WTC11 (cell line): ENCODE measurements around the gene MMAA.

Experiments
- FOXK1 ChIP-seq: sonication (generic); formaldehyde crosslinking; IDR thresholded peaks from 2 replicates; pipeline ENCODE4 v1.8.0; 2022; ENCODE audit warnings: mild to moderate bottlenecking, moderate library complexity, missing genetic modification reagents
- GABPB1 ChIP-seq: sonication (generic); formaldehyde crosslinking; IDR thresholded peaks from 2 replicates; pipeline ENCODE4 v1.8.1; 2023; ENCODE audit warnings: mild to moderate bottlenecking, missing genetic modification reagents
- JAZF1 ChIP-seq: fragments of 250-450 bp; sonication (Bioruptor Pico); IDR thresholded peaks from 2 replicates; pipeline ENCODE4 v1.9.0; 2021; ENCODE audit warnings: moderate library complexity, mild to moderate bottlenecking, inconsistent platforms
- SMAD3 ChIP-seq: sonication (generic); formaldehyde crosslinking; IDR thresholded peaks from 2 replicates; pipeline ENCODE4 v1.8.0; 2022; ENCODE audit warnings: missing genetic modification reagents, mild to moderate bottlenecking, borderline replicate concordance
- ZNF121 ChIP-seq: sonication (generic); formaldehyde crosslinking; IDR thresholded peaks from 2 replicates; pipeline ENCODE4 v1.8.0; 2023; ENCODE audit warnings: missing genetic modification reagents
- TF ChIP-seq, protein P1 (sequence below): fragments of 200-600 bp; IDR thresholded peaks from 2 replicates; pipeline ENCODE4 v1.8.0; 2022; ENCODE audit warnings: antibody characterized with exemption
- TF ChIP-seq, protein P2 (sequence below): sonication (generic); formaldehyde crosslinking; IDR thresholded peaks from 2 replicates; pipeline ENCODE4 v1.8.1; 2023; ENCODE audit warnings: mild to moderate bottlenecking, moderate library complexity, missing genetic modification reagents
- TF ChIP-seq, protein P3 (sequence below): sonication (generic); formaldehyde crosslinking; IDR thresholded peaks from 2 replicates; pipeline ENCODE4 v1.8.0; 2022; ENCODE audit warnings: mild to moderate bottlenecking, missing genetic modification reagents

DNA sequence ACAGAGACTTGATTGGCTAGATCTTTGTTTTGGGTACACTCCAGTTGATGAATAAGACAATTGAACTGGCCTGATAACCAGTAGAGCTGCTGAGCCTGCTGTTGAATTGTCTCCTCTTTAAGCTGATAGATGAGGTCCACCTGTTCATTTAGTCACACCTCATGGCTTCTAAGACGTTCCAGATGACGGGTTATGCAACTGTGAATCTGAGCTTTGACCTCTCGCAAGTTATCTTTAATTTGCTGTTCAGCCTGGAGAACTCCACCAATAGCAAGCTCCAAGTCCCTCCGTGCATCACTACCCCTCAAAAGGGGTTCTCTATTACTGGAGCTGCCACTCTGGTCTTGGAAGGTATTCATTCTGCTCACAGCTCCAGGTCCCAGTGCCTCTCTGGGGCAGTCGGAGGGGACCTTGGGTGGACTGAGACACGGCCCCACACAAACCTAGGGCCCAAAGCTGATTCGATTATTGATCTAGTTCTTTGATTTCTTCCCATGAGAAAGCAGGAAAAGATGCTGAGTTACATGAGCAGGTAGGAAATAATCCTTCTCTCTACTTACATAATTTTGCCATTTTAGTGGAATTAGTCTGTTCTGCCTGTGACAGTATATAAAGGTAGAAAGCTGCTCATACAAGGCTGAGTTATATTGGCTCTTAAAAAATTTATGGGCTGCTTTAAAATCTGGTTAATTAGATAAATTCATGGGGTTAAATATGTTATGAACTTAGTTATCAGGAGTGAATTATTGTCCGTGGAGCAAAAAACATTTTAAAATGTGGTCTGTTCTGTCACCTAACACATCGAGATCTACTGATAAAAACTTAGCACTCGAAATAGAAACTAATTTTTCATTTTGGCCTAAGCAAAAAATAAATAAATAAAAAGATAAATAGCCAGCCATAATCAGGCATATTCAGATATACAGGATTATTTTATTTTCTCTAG is 6.8 kb downstream of the MMAA start:
- TF ChIP-seq, protein P1, sequence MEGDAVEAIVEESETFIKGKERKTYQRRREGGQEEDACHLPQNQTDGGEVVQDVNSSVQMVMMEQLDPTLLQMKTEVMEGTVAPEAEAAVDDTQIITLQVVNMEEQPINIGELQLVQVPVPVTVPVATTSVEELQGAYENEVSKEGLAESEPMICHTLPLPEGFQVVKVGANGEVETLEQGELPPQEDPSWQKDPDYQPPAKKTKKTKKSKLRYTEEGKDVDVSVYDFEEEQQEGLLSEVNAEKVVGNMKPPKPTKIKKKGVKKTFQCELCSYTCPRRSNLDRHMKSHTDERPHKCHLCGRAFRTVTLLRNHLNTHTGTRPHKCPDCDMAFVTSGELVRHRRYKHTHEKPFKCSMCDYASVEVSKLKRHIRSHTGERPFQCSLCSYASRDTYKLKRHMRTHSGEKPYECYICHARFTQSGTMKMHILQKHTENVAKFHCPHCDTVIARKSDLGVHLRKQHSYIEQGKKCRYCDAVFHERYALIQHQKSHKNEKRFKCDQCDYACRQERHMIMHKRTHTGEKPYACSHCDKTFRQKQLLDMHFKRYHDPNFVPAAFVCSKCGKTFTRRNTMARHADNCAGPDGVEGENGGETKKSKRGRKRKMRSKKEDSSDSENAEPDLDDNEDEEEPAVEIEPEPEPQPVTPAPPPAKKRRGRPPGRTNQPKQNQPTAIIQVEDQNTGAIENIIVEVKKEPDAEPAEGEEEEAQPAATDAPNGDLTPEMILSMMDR, result no peak
- TF ChIP-seq JAZF1 (CRISPR knock-in tag) (no peak), SMAD3 (CRISPR knock-in tag) (no peak), ZNF121 (no peak), FOXK1 (CRISPR knock-in tag) (no peak), GABPB1 (CRISPR knock-in tag) (no peak)
- TF ChIP-seq, protein P2, sequence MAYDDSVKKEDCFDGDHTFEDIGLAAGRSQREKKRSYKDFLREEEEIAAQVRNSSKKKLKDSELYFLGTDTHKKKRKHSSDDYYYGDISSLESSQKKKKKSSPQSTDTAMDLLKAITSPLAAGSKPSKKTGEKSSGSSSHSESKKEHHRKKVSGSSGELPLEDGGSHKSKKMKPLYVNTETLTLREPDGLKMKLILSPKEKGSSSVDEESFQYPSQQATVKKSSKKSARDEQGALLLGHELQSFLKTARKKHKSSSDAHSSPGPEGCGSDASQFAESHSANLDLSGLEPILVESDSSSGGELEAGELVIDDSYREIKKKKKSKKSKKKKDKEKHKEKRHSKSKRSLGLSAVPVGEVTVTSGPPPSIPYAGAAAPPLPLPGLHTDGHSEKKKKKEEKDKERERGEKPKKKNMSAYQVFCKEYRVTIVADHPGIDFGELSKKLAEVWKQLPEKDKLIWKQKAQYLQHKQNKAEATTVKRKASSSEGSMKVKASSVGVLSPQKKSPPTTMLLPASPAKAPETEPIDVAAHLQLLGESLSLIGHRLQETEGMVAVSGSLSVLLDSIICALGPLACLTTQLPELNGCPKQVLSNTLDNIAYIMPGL (CRISPR knock-in tag), result no peak
- TF ChIP-seq, protein P3, sequence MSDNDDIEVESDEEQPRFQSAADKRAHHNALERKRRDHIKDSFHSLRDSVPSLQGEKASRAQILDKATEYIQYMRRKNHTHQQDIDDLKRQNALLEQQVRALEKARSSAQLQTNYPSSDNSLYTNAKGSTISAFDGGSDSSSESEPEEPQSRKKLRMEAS (CRISPR knock-in tag), result no peak
